H9 (cell line): ENCODE measurements around the gene ANKMY1. TPM values are rescaled to one million over a fixed set of nuclear protein-coding genes. Genes with fewer than 3 reads are reported as not detected.

Experiments used
- DNase-seq: peaks from one replicate; pipeline ENCODE4 v3.0.0-alpha.2; 2017
- H2AFZ ChIP-seq: one replicate; pipeline ENCODE4 v1.6.1; 2013; ENCODE audit warnings: mild to moderate bottlenecking, low read length, control low read depth, moderate library complexity
- H2AK5ac ChIP-seq: 2 replicates; pipeline ENCODE4 v1.6.1; 2013; ENCODE audit warnings: low read length, control low read depth, mixed read lengths; ENCODE audit not compliant: insufficient read length
- H2BK120ac ChIP-seq: one replicate; pipeline ENCODE4 v1.6.1; 2013; ENCODE audit warnings: low read depth, mild to moderate bottlenecking, low read length, control low read depth, inconsistent platforms; ENCODE audit not compliant: poor library complexity, severe bottlenecking
- H2BK12ac ChIP-seq: 2 replicates; pipeline ENCODE4 v1.6.1; 2013; ENCODE audit warnings: low read length, control low read depth, mixed read lengths, low read depth; ENCODE audit not compliant: insufficient read length
- H2BK15ac ChIP-seq: 2 replicates; pipeline ENCODE4 v1.6.1; 2013; ENCODE audit warnings: low read depth, low read length, control low read depth
- H2BK20ac ChIP-seq: one replicate; pipeline ENCODE4 v1.6.1; 2013; ENCODE audit warnings: low read depth, mild to moderate bottlenecking, low read length, control low read depth, inconsistent platforms; ENCODE audit not compliant: poor library complexity, severe bottlenecking
- H2BK5ac ChIP-seq: 2 replicates; pipeline ENCODE4 v1.6.1; 2013; ENCODE audit warnings: low read length, control low read depth, mixed read lengths; ENCODE audit not compliant: insufficient read length
- H3K14ac ChIP-seq: 2 replicates; pipeline ENCODE4 v1.6.1; 2013; ENCODE audit warnings: low read length, control low read depth; ENCODE audit not compliant: insufficient read depth
- H3K18ac ChIP-seq: 2 replicates; pipeline ENCODE4 v1.6.1; 2013; ENCODE audit warnings: low read depth, mild to moderate bottlenecking, mixed read lengths, low read length, control low read depth; ENCODE audit not compliant: insufficient read length
- H3K23ac ChIP-seq: 2 replicates; pipeline ENCODE4 v1.6.1; 2013; ENCODE audit warnings: low read length, control low read depth, mixed read lengths, low read depth; ENCODE audit not compliant: insufficient read length
- H3K23me2 ChIP-seq: 2 replicates; pipeline ENCODE4 v1.6.1; 2013; ENCODE audit warnings: low read depth, mild to moderate bottlenecking, mixed read lengths, low read length, control low read depth; ENCODE audit not compliant: insufficient read length, poor library complexity, severe bottlenecking
- H3K27ac ChIP-seq: 2 replicates; pipeline ENCODE4 v1.5.1; 2013; ENCODE audit warnings: low read length, control low read depth, mixed read lengths, low read depth; ENCODE audit not compliant: insufficient read length
- H3K27me3 ChIP-seq: 2 replicates; pipeline ENCODE4 v1.6.1; 2013; ENCODE audit warnings: low read length, control low read depth, inconsistent platforms; ENCODE audit not compliant: insufficient read depth
- H3K4ac ChIP-seq: 2 replicates; pipeline ENCODE4 v1.6.1; 2013; ENCODE audit warnings: low read depth, mild to moderate bottlenecking, control low read depth, inconsistent platforms, low read length, moderate library complexity
- H3K4me1 ChIP-seq: 2 replicates; pipeline ENCODE4 v1.6.1; 2013; ENCODE audit warnings: low read length, control low read depth, inconsistent platforms; ENCODE audit not compliant: insufficient read depth
- H3K4me2 ChIP-seq: 2 replicates; pipeline ENCODE4 v1.6.1; 2013; ENCODE audit warnings: low read length, control low read depth, mixed read lengths; ENCODE audit not compliant: insufficient read length, insufficient read depth
- H3K56ac ChIP-seq: 2 replicates; pipeline ENCODE4 v1.6.1; 2013; ENCODE audit warnings: low read depth, mild to moderate bottlenecking, mixed read lengths, low read length, control low read depth; ENCODE audit not compliant: insufficient read length
- H3K79me1 ChIP-seq: 2 replicates; pipeline ENCODE4 v1.6.1; 2013; ENCODE audit warnings: low read depth, mild to moderate bottlenecking, moderate library complexity, low read length, control low read depth, inconsistent platforms; ENCODE audit not compliant: insufficient read depth, poor library complexity, severe bottlenecking
- H3K79me2 ChIP-seq: 2 replicates; pipeline ENCODE4 v1.6.1; 2013; ENCODE audit warnings: low read length, control low read depth, inconsistent platforms; ENCODE audit not compliant: insufficient read depth
- H3K9ac ChIP-seq: 2 replicates; pipeline ENCODE4 v1.6.1; 2013; ENCODE audit warnings: low read length, control low read depth, mixed read lengths; ENCODE audit not compliant: insufficient read length; ENCODE audit errors: extremely low read depth
- H3K9me3 ChIP-seq: one replicate; pipeline ENCODE4 v1.6.1; 2013; ENCODE audit warnings: low read depth, low read length, inconsistent platforms; ENCODE audit not compliant: control insufficient read depth
- H3T11ph ChIP-seq: one replicate; pipeline ENCODE4 v1.6.1; 2013; ENCODE audit warnings: mild to moderate bottlenecking, low read length, control low read depth, inconsistent platforms
- H4K20me1 ChIP-seq: one replicate; pipeline ENCODE4 v1.6.1; 2013; ENCODE audit not compliant: control insufficient read depth, insufficient read length, insufficient read depth
- H4K5ac ChIP-seq: 2 replicates; pipeline ENCODE4 v1.6.1; 2013; ENCODE audit warnings: low read depth, mild to moderate bottlenecking, mixed read lengths, low read length, control low read depth; ENCODE audit not compliant: insufficient read length
- H4K8ac ChIP-seq: replicated peaks from 2 replicates; pipeline ENCODE4 v1.6.1; 2013; ENCODE audit warnings: low read length, control low read depth, mixed read lengths, low read depth; ENCODE audit not compliant: insufficient read length
- H4K91ac ChIP-seq: 2 replicates; pipeline ENCODE4 v1.6.1; 2013; ENCODE audit warnings: low read depth, mild to moderate bottlenecking, moderate library complexity, mixed read lengths, low read length, control low read depth; ENCODE audit not compliant: insufficient read length
- H3K27ac Mint-ChIP-seq, 3 experiments: 2 replicates in 2 of 3; 3 replicates in 1 of 3; pipeline ENCODE4 v1.8.0; 2020 to 2021; ENCODE audit warnings: mixed read lengths in 3 of 3, mild to moderate bottlenecking in 1 of 3, moderate library complexity in 1 of 3
- H3K27me3 Mint-ChIP-seq: 2 replicates; pipeline ENCODE4 v1.8.0; 2021; ENCODE audit warnings: low read depth, mild to moderate bottlenecking, moderate library complexity, mixed read lengths
- H3K36me3 Mint-ChIP-seq, 3 experiments: 2 replicates in 2 of 3; 3 replicates in 1 of 3; pipeline ENCODE4 v1.8.0; 2020 to 2021; ENCODE audit warnings: low read depth in 3 of 3, mixed read lengths in 3 of 3; ENCODE audit not compliant: insufficient read depth in 1 of 3
- H3K4me1 Mint-ChIP-seq, 2 experiments: 2 replicates each; pipeline ENCODE4 v1.8.0; 2020; ENCODE audit warnings: mixed read lengths in 2 of 2
- H3K4me3 Mint-ChIP-seq, 2 experiments: 2 replicates in 1 of 2; 3 replicates in 1 of 2; pipeline ENCODE4 v1.8.0; 2020 to 2021; ENCODE audit warnings: mild to moderate bottlenecking in 2 of 2, mixed read lengths in 2 of 2, moderate library complexity in 1 of 2
- H3K9me3 Mint-ChIP-seq, 2 experiments: 2 replicates in 1 of 2; 3 replicates in 1 of 2; pipeline ENCODE4 v1.8.0; 2020; ENCODE audit warnings: mild to moderate bottlenecking in 2 of 2, mixed read lengths in 2 of 2, moderate library complexity in 1 of 2
- WGBS: extraction: QIAGEN DNeasy Blood & Tissue Kit; methylation state at CpG from one replicate; pipeline ENCODE4 v1.1.7; 2013; ENCODE audit warnings: missing lambda C conversion rate, low lambda C conversion rate, mixed read lengths; ENCODE audit not compliant: insufficient read length; ENCODE audit errors: extremely low coverage; 5-methylcytosine and 5-hydroxymethylcytosine counted together
- total RNA-seq: library from RNA; stranded (reverse); gene quantifications from 2 replicates; pipeline ENCODE4 v1.2.1, GENCODE V29; 2021
- TF ChIP-seq, protein P1 (sequence below): fragments of 200-600 bp; sonication (generic); conservative IDR thresholded peaks from 3 replicates; pipeline ENCODE4 v1.8.0; 2021; ENCODE audit warnings: antibody characterized with exemption, mild to moderate bottlenecking

The ANKMY1 gene
- total RNA-seq, 1 experiment from 2014 or later, result 13.7 TPM

DNA sequence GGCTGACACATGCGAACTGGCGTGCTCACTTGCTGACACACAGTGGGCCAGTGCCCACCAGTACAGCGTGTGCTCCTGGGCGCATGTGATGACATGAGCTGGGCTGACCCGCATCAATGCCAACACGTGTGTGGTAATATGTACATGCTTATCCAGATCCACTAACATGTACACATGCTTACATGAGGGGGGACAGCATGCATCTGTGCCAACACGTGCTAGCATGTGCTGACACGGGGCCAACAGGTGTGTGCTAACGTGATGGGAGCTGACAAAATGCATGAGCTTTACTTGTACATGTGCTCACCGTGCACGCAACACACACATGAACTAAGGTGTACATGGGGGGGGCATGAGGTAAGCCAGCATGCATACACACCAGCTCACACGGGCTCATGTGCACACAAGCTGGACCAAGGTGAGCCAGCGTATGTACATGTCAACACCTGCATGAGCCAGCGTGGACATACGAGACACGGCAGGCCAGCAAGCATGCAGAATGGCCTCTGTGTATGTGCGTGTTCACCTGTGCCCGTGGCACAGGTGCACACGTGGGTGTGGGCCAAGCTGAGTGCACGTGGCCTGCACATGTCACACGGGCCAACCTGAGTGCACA lies 93.8 kb downstream of the ANKMY1 start:
- H3K79me1 ChIP-seq, result no peaks in the 10 kb centered on the region
- H4K8ac ChIP-seq, result no peak overlapping the region
- no peak overlapping the region for H2AK5ac ChIP-seq
- no peak overlapping the region for H4K91ac ChIP-seq
- no peaks in the 10 kb centered on the region for H3K79me2 ChIP-seq
- no peaks in the 10 kb centered on the region for H3K9me3 Mint-ChIP-seq
- H3T11ph ChIP-seq, result no peak overlapping the region
- no peaks in the 10 kb centered on the region for H3K4me1 ChIP-seq
- H3K9ac ChIP-seq, result no peak overlapping the region
- H3K27ac ChIP-seq, result no peak overlapping the region
- H2BK5ac ChIP-seq, result no peak overlapping the region
- H3K14ac ChIP-seq, result no peak overlapping the region
- H2BK20ac ChIP-seq, result no peak overlapping the region
- no peak overlapping the region for H3K4me2 ChIP-seq
- no CpG with 5 or more reads among the region's 21 CpGs for WGBS
- no peak overlapping the region for H3K56ac ChIP-seq
- no peaks in the 10 kb centered on the region for H3K27me3 ChIP-seq
- no peak overlapping the region for H3K4ac ChIP-seq
- H3K9me3 ChIP-seq, result no peaks in the 10 kb centered on the region
- no peak overlapping the region for H3K23ac ChIP-seq
- no peak for DNase-seq
- H3K27ac Mint-ChIP-seq, result no peak overlapping the region
- H3K4me1 Mint-ChIP-seq, result peaks cover under 1 to 5% of the 10 kb centered on the region in 2 experiments; a peak in 1 of 4 replicates
- peaks cover 0 to 18% (median 16%) of the 10 kb centered on the region in 3 experiments; a peak in 6 of 7 replicates for H3K36me3 Mint-ChIP-seq
- no peak overlapping the region for H2BK12ac ChIP-seq
- no peaks in the 10 kb centered on the region for H3K23me2 ChIP-seq
- H4K20me1 ChIP-seq, result no peaks in the 10 kb centered on the region
- H2BK120ac ChIP-seq, result no peak overlapping the region
- no peak overlapping the region for H4K5ac ChIP-seq
- no peak overlapping the region for H2BK15ac ChIP-seq
- no peaks in the 10 kb centered on the region for H3K27me3 Mint-ChIP-seq
- TF ChIP-seq, protein P1, sequence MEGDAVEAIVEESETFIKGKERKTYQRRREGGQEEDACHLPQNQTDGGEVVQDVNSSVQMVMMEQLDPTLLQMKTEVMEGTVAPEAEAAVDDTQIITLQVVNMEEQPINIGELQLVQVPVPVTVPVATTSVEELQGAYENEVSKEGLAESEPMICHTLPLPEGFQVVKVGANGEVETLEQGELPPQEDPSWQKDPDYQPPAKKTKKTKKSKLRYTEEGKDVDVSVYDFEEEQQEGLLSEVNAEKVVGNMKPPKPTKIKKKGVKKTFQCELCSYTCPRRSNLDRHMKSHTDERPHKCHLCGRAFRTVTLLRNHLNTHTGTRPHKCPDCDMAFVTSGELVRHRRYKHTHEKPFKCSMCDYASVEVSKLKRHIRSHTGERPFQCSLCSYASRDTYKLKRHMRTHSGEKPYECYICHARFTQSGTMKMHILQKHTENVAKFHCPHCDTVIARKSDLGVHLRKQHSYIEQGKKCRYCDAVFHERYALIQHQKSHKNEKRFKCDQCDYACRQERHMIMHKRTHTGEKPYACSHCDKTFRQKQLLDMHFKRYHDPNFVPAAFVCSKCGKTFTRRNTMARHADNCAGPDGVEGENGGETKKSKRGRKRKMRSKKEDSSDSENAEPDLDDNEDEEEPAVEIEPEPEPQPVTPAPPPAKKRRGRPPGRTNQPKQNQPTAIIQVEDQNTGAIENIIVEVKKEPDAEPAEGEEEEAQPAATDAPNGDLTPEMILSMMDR, result no peak
- no peak overlapping the region for H3K4me3 Mint-ChIP-seq
- no peak overlapping the region for H3K18ac ChIP-seq
- H2AFZ ChIP-seq, result no peak overlapping the region
